HL-60 (cell line): ENCODE data around the gene TSHZ2.
A peak's percentile ranks its signal among the peaks of the same experiment; 100 is the strongest.

Experiments used
- DNase-seq, 2 experiments: peaks; one replicate each; pipeline ENCODE4 v3.0.0-alpha.2; 2010 to 2020; ENCODE audit warnings: low read depth in 1 of 2, low spot score in 1 of 2
- H3K27ac ChIP-seq: fragments of 250-450 bp; sonication (Bioruptor Pico); replicated peaks from 2 replicates; pipeline ENCODE4 v1.5.1; 2020; ENCODE audit warnings: mild to moderate bottlenecking, moderate library complexity
- H3K27me3 ChIP-seq: fragments of 250-450 bp; sonication (Bioruptor Pico); 2 replicates; pipeline ENCODE4 v1.5.1; 2021; ENCODE audit warnings: mild to moderate bottlenecking, moderate library complexity; ENCODE audit not compliant: insufficient read depth, poor library complexity, severe bottlenecking
- H3K4me3 ChIP-seq: replicated peaks from 2 replicates; pipeline ENCODE4 v1.5.1; 2011; ENCODE audit warnings: mild to moderate bottlenecking, control low read depth, low read length; ENCODE audit not compliant: insufficient read depth
- CTCF ChIP-seq: IDR thresholded peaks from one replicate; pipeline ENCODE4 v1.5.1; 2011; ENCODE audit warnings: low read length, control low read depth, inconsistent platforms; ENCODE audit not compliant: insufficient read depth
- GABPA ChIP-seq: IDR thresholded peaks from 2 replicates; pipeline ENCODE4 v1.6.1; 2012; ENCODE audit warnings: low read depth
- POLR2AphosphoS5 ChIP-seq: IDR thresholded peaks from 2 replicates; pipeline ENCODE4 v1.6.1; 2012; ENCODE audit warnings: low read depth
- REST ChIP-seq: IDR thresholded peaks from 2 replicates; pipeline ENCODE4 v1.6.1; 2012; ENCODE audit warnings: low read depth; ENCODE audit not compliant: insufficient replicate concordance
- SPI1 ChIP-seq: IDR thresholded peaks from 2 replicates; pipeline ENCODE4 v1.6.1; 2012; ENCODE audit warnings: low read depth, mild to moderate bottlenecking, borderline replicate concordance

TSHZ2 gene

DNA sequence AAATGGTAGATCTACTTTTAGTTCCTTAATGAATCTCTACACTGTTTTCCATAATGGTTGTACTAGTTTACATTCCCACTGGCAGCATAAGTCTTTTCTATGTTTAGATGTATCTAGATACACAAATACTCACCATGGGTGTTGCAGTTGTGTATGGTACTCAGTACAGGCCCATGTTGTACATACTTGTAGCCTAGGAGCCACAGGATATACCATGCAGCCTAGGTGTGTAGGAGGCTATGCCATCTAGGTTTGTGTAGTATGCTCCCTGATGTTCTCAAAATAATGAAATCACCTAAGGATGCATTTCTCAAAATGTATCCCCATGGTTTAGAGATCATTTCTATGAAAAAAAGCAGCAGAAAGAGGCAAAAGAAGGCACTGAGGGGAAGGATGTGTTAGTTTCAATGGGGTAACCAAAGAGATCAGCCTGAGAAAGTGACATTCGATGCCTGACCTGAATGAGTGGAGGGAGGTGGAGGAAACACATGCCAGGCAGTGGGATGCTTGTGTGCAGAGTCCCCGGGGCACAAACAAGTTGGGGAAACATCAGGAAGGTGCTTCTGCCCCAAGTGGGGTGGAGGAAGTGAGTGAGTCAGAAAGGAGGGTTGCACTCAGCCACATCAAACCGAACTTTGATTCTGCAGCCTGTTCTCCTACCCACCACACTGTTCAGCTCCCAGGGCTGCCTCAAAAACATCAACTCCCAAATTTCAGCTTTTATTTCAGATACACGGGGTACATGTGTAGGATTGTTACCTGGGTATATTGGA is 430.3 kb downstream of the TSHZ2 start:
- TF ChIP-seq POLR2AphosphoS5: no peak
- TF ChIP-seq GABPA: no peak
- no peak for TF ChIP-seq SPI1
- no peak for TF ChIP-seq REST
- no peak for TF ChIP-seq CTCF
- Histone ChIP-seq H3K27ac (no peak overlapping the region), H3K4me3 (no peak overlapping the region), H3K27me3 (no peaks in the 10 kb centered on the region)
- DNase-seq: no peak

DNA sequence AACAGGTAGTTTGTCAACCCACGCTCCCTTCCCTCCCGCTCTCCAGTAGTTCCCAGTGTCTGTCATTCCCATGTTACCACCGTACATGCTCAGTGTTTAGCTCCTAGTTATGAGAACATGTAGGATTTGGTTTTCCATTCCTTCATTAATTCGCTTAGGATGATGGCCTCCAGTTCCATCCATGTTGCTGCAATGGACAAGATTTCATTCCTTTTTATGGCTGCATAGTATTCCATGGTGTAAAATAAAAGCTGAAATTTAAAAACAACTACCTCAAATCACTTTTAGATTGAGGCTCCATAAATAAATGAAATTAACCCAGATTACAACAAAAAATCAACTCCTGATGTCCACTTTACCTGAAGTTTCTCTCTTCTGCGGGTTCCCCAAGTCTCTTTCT is 430.9 kb downstream of the TSHZ2 start:
- H3K27ac ChIP-seq: no peak overlapping the region
- no peak for TF ChIP-seq GABPA
- no peaks in the 10 kb centered on the region for H3K27me3 ChIP-seq
- no peak overlapping the region for H3K4me3 ChIP-seq
- no peak for DNase-seq

GRCh38 chr20:53405139-53405538 is 433.0 kb downstream of the TSHZ2 start:
- H3K4me3 ChIP-seq: no peak overlapping the region
- peak; percentile 83 for TF ChIP-seq SPI1
- no peak for TF ChIP-seq POLR2AphosphoS5
- H3K27me3 ChIP-seq: no peaks in the 10 kb centered on the region

DNA sequence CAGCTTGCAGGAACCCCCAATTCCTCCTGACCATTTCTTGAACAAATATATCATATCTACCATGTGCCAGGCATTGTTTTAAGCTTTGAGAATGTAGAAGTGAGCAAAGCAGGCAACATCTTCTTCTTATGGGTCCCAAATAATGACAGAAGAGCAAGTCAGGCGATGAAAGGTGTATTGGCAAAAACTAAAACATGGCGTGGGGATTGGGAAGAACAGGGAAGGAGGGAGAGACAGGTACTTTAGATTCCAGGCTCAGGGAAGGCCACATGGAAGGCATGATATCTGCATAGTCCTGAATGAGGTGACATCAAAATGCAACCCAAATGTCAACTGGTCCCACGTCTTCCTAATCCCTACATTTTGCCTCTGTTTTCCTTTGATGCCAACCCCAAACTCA is 434.4 kb downstream of the TSHZ2 start:
- no peak for DNase-seq
- no peak overlapping the region for H3K27ac ChIP-seq
- H3K27me3 ChIP-seq: no peaks in the 10 kb centered on the region
- TF ChIP-seq REST (no peak), SPI1 (no peak), CTCF (no peak), POLR2AphosphoS5 (no peak), GABPA (no peak)
- no peak overlapping the region for H3K4me3 ChIP-seq

More at GRCh38 chr20:53405139-53405538, 433.0 kb downstream of the TSHZ2 start:
- DNase-seq: peak in 1 of 2 experiments; percentile 67
- peak overlapping the region; percentile 52 for H3K27ac ChIP-seq
